CD4-positive, alpha-beta memory T cell (primary cell): ENCODE results near the gene KIF19. TPM values are rescaled to one million over a fixed set of nuclear protein-coding genes. Genes with fewer than 3 reads are reported as not detected.
A peak's percentile ranks its signal among the peaks of the same experiment; 100 is the strongest.

Source experiments
- CTCF ChIA-PET: fragments of 350-600 bp; sonication (Branson Sonifier 250); formaldehyde crosslinking; loops from one replicate; lab custom pipeline; 2021; ENCODE audit warnings: inconsistent platforms; ENCODE audit not compliant: partially characterized antibody; lab: Charles Lee
- POLR2A ChIA-PET: fragments of 350-600 bp; sonication (Branson Sonifier 250); formaldehyde crosslinking; loops from one replicate; lab custom pipeline; 2021; ENCODE audit not compliant: partially characterized antibody; lab: Charles Lee
- DNase-seq, 5 donors: peaks; one replicate each; pipeline versions ENCODE4 v3.0.0 to v3.0.0-alpha.2; 2020 to 2022; ENCODE audit warnings: mixed read lengths in 1 of 5
- H3K27ac ChIP-seq: one replicate; pipeline ENCODE4 v1.7.0; 2013; ENCODE audit warnings: low read depth, low read length
- H3K27me3 ChIP-seq: 2 replicates; pipeline ENCODE4 v1.7.0; 2013; ENCODE audit warnings: mild to moderate bottlenecking, low read length, moderate library complexity; ENCODE audit not compliant: insufficient read depth
- H3K36me3 ChIP-seq: 2 replicates; pipeline ENCODE4 v1.7.0; 2013; ENCODE audit warnings: mild to moderate bottlenecking, low read length, moderate library complexity; ENCODE audit not compliant: insufficient read depth
- H3K4me1 ChIP-seq: 2 replicates; pipeline ENCODE4 v1.7.0; 2013; ENCODE audit warnings: mild to moderate bottlenecking, low read length, moderate library complexity; ENCODE audit not compliant: insufficient read depth
- H3K4me3 ChIP-seq, 2 donors: one replicate each; pipeline ENCODE4 v1.7.0; 2013; ENCODE audit warnings: low read length in 2 of 2, mild to moderate bottlenecking in 1 of 2
- H3K9me3 ChIP-seq, 2 donors: one replicate each; pipeline ENCODE4 v1.7.0; 2013; ENCODE audit warnings: low read length in 2 of 2, control low read depth in 1 of 2; ENCODE audit not compliant: control insufficient read depth in 1 of 2
- H3K27ac Mint-ChIP-seq, 7 donors: one replicate each; pipeline ENCODE4 v1.8.0; 2020 to 2021; ENCODE audit warnings: mixed read lengths in 7 of 7, mild to moderate bottlenecking in 6 of 7, inconsistent platforms in 3 of 7, moderate library complexity in 3 of 7
- H3K27me3 Mint-ChIP-seq, 2 donors: one replicate each; pipeline ENCODE4 v1.8.0; 2020 to 2021; ENCODE audit warnings: mixed read lengths in 2 of 2
- H3K36me3 Mint-ChIP-seq, 2 donors: one replicate each; pipeline ENCODE4 v1.8.0; 2020 to 2021; ENCODE audit warnings: mixed read lengths in 2 of 2, inconsistent platforms in 1 of 2, mild to moderate bottlenecking in 1 of 2
- H3K4me1 Mint-ChIP-seq, 4 donors: one replicate each; pipeline ENCODE4 v1.8.0; 2020 to 2021; ENCODE audit warnings: mixed read lengths in 4 of 4, mild to moderate bottlenecking in 1 of 4
- H3K4me3 Mint-ChIP-seq, 8 donors: one replicate each; pipeline ENCODE4 v1.8.0; 2020 to 2021; ENCODE audit warnings: mixed read lengths in 8 of 8, mild to moderate bottlenecking in 7 of 8, moderate library complexity in 6 of 8, inconsistent platforms in 3 of 8
- H3K9me3 Mint-ChIP-seq, 8 donors: one replicate each; pipeline ENCODE4 v1.8.0; 2020 to 2021; ENCODE audit warnings: mixed read lengths in 8 of 8, mild to moderate bottlenecking in 5 of 8, inconsistent platforms in 3 of 8, moderate library complexity in 1 of 8
- intact Hi-C: fragments of 100-400 bp; cut with micrococcal nuclease; formaldehyde crosslinking; loops from one replicate; pipeline ENCODE4 v1.15.1; 2023
- polyA plus RNA-seq, 2 donors: library from polyadenylated mRNA; unstranded; fragments of 300-500 nt; fragmentation: Illumina TruSeq; gene quantifications; one replicate each; pipeline ENCODE4 v1.2.3, GENCODE V29; 2021
- total RNA-seq, 2 experiments: library from RNA; stranded (reverse); gene quantifications; one replicate each; pipeline ENCODE4 v1.2.3, GENCODE V29; 2021

KIF19 gene
- total and polyA plus RNA-seq, 4 experiments from 2014 or later = 1.5 to 2.3 (median 1.6) TPM

- Mint-ChIP-seq H3K27me3 (no peaks in the 10 kb centered on the region), H3K36me3 (no peaks in the 10 kb centered on the region), H3K9me3 (no peaks in the 10 kb centered on the region), H3K4me1 (peaks cover 22 to 40% (median 28%) of the 10 kb centered on the region in 4 donors), H3K27ac (peak overlapping the region in 3 of 7 donors; percentile 6 to 70 (median 57)), H3K4me3 (peak overlapping the region in 4 of 8 donors; percentile 10 to 69 (median 23))
- ChIA-PET POLR2A (interaction anchor here (0.6 to 2.0 kb wide), 2 partner anchors 15 to 32 kb away, joined by 3 to 5 read pairs; no protein-coding TSS in a partner anchor), CTCF (interaction anchor here (1.0 to 1.4 kb wide), 6 partner anchors 23 to 129 kb away, joined by 3 to 5 read pairs (median 3); no protein-coding TSS in a partner anchor)
- Histone ChIP-seq H3K27me3 (no peaks in the 10 kb centered on the region), H3K27ac (no peak overlapping the region), H3K9me3 (no peaks in the 10 kb centered on the region), H3K36me3 (no peaks in the 10 kb centered on the region), H3K4me1 (peaks cover 39% of the 10 kb centered on the region), H3K4me3 (no peak overlapping the region)
- DNase-seq = no peak
- intact Hi-C loops = no loop called here
These were observed 2.5 kb downstream of the KIF19 start for GRCh38 chr17:74328487-74328886.

- ChIA-PET POLR2A (interaction anchor here (2.0 kb wide), 1 partner anchor 16 kb away, joined by 5 read pairs; no protein-coding TSS in a partner anchor), CTCF (interaction anchor here (1.3 to 1.4 kb wide), 3 partner anchors 31 to 130 kb away, joined by 3 to 4 read pairs (median 3); no protein-coding TSS in a partner anchor)
- no peaks in the 10 kb centered on the region for H3K36me3 Mint-ChIP-seq
These were observed 3.4 kb downstream of the KIF19 start for GRCh38 chr17:74329378-74329777.

GRCh38 chr17:74330446-74330845 is 4.4 kb downstream of the KIF19 start:
- Histone ChIP-seq H3K27ac (no peak overlapping the region), H3K4me3 (no peak overlapping the region), H3K4me1 (peaks cover 36% of the 10 kb centered on the region), H3K9me3 (no peaks in the 10 kb centered on the region), H3K36me3 (no peaks in the 10 kb centered on the region), H3K27me3 (no peaks in the 10 kb centered on the region)
- no peak overlapping the region for H3K27ac Mint-ChIP-seq
- DNase-seq = no peak
- H3K4me3 Mint-ChIP-seq = peak overlapping the region in 1 of 8 donors; percentile 52
- no peaks in the 10 kb centered on the region for H3K27me3 Mint-ChIP-seq
- POLR2A ChIA-PET = no interaction called here
- H3K9me3 Mint-ChIP-seq = no peaks in the 10 kb centered on the region
- H3K4me1 Mint-ChIP-seq = peaks cover 19 to 34% (median 25%) of the 10 kb centered on the region in 4 donors
- no peaks in the 10 kb centered on the region for H3K36me3 Mint-ChIP-seq
- CTCF ChIA-PET = interaction anchor here (0.9 to 2.6 kb wide), 3 partner anchors 10 to 48 kb away, joined by 3 to 7 read pairs (median 4); no protein-coding TSS in a partner anchor
- intact Hi-C loops = no loop called here

More at GRCh38 chr17:74329378-74329777, 3.4 kb downstream of the KIF19 start:
- Mint-ChIP-seq H3K9me3 (no peaks in the 10 kb centered on the region), H3K27me3 (no peaks in the 10 kb centered on the region), H3K4me3 (peak overlapping the region in 7 of 8 donors; percentile 12 to 69 (median 50)), H3K27ac (peak overlapping the region in 6 of 7 donors; percentile 6 to 88 (median 72)), H3K4me1 (peaks cover 21 to 40% (median 28%) of the 10 kb centered on the region in 4 donors)
- no peak for DNase-seq
- H3K27me3 ChIP-seq = no peaks in the 10 kb centered on the region
- intact Hi-C loops = no loop called here
- H3K9me3 ChIP-seq = no peaks in the 10 kb centered on the region
- no peak overlapping the region for H3K27ac ChIP-seq
- H3K4me3 ChIP-seq = no peak overlapping the region
- peaks cover 39% of the 10 kb centered on the region for H3K4me1 ChIP-seq
- no peaks in the 10 kb centered on the region for H3K36me3 ChIP-seq

GRCh38 chr17:74332017-74332650 is 6.1 kb downstream of the KIF19 start:
- Mint-ChIP-seq H3K27me3 (no peaks in the 10 kb centered on the region), H3K9me3 (no peaks in the 10 kb centered on the region), H3K27ac (peak overlapping the region in 3 of 7 donors; percentile 56 to 82 (median 79)), H3K4me3 (no peak overlapping the region), H3K4me1 (peaks cover 12 to 23% (median 16%) of the 10 kb centered on the region in 4 donors), H3K36me3 (no peaks in the 10 kb centered on the region)
- no peak overlapping the region for H3K27ac ChIP-seq
- peaks cover 22% of the 10 kb centered on the region for H3K4me1 ChIP-seq
- DNase-seq = no peak
- no peak overlapping the region for H3K4me3 ChIP-seq
- intact Hi-C loops = no loop called here
- H3K36me3 ChIP-seq = no peaks in the 10 kb centered on the region
- no peaks in the 10 kb centered on the region for H3K27me3 ChIP-seq
- no peaks in the 10 kb centered on the region for H3K9me3 ChIP-seq
- ChIA-PET CTCF (interaction anchor here (1.1 to 2.6 kb wide), 3 partner anchors 36 to 48 kb away, joined by 3 to 7 read pairs (median 3); no protein-coding TSS in a partner anchor), POLR2A (no interaction called here)

GRCh38 chr17:74332763-74333283 is 6.8 kb downstream of the KIF19 start:
- Mint-ChIP-seq H3K27me3 (no peaks in the 10 kb centered on the region), H3K36me3 (no peaks in the 10 kb centered on the region), H3K4me1 (peaks cover 11 to 19% (median 15%) of the 10 kb centered on the region in 4 donors), H3K27ac (no peak overlapping the region), H3K9me3 (no peaks in the 10 kb centered on the region), H3K4me3 (no peak overlapping the region)
- Histone ChIP-seq H3K4me3 (no peak overlapping the region), H3K27me3 (no peaks in the 10 kb centered on the region), H3K4me1 (peaks cover 17% of the 10 kb centered on the region), H3K27ac (no peak overlapping the region), H3K36me3 (no peaks in the 10 kb centered on the region), H3K9me3 (no peaks in the 10 kb centered on the region)
- intact Hi-C loops = no loop called here
- no peak for DNase-seq
- POLR2A ChIA-PET = no interaction called here
- CTCF ChIA-PET = interaction anchor here (1.0 to 2.6 kb wide), 3 partner anchors 35 to 119 kb away, joined by 3 to 7 read pairs (median 4); partner anchors contain the start of gene TTYH2

GRCh38 chr17:74334393-74335039 is 8.5 kb downstream of the KIF19 start:
- H3K9me3 ChIP-seq = no peaks in the 10 kb centered on the region
- no peaks in the 10 kb centered on the region for H3K27me3 Mint-ChIP-seq
- DNase-seq = no peak
- no peaks in the 10 kb centered on the region for H3K27me3 ChIP-seq
- POLR2A ChIA-PET = no interaction called here
- no peak overlapping the region for H3K4me3 Mint-ChIP-seq
- peak overlapping the region in 1 of 7 donors; percentile 60 for H3K27ac Mint-ChIP-seq
- intact Hi-C loops = no loop called here
- peaks cover 6% of the 10 kb centered on the region for H3K4me1 ChIP-seq
- no peak overlapping the region for H3K4me3 ChIP-seq
- H3K9me3 Mint-ChIP-seq = no peaks in the 10 kb centered on the region
- CTCF ChIA-PET = interaction anchor here (0.7 to 1.9 kb wide), 2 partner anchors 11 to 34 kb away, joined by 3 to 7 read pairs; no protein-coding TSS in a partner anchor
- no peaks in the 10 kb centered on the region for H3K36me3 ChIP-seq
- no peak overlapping the region for H3K27ac ChIP-seq
- peaks cover 2 to 7% (median 4%) of the 10 kb centered on the region in 4 donors for H3K4me1 Mint-ChIP-seq
- no peaks in the 10 kb centered on the region for H3K36me3 Mint-ChIP-seq
